Heart left ventricle (tissue), 16 donors: ENCODE measurements around the gene MGST3. TPM values are rescaled to one million over a fixed set of nuclear protein-coding genes. Genes with fewer than 3 reads are reported as not detected.

Source experiments
- ATAC-seq, 4 donors: fragments of 200-7000 bp; cut with Tn5 transposase; one replicate each; pipeline ENCODE4 v1.9.1; 2020 to 2022; ENCODE audit warnings: moderate library complexity in 4 of 4, mild to moderate bottlenecking in 3 of 4, moderate number of reproducible peaks in 1 of 4
- DNase-seq, 5 donors: peaks; one replicate each; pipeline ENCODE4 v3.0.0-alpha.2; 2020
- H3K27ac ChIP-seq, 12 donors: fragments of 200-600 bp; sonication (generic) in 4 of 12; one replicate each; pipeline versions ENCODE4 v1.5.0 to v1.8.0; 2016 to 2022; ENCODE audit warnings: mild to moderate bottlenecking in 2 of 12
- H3K27me3 ChIP-seq, 9 donors: fragments of 200-600 bp; sonication (generic) in 2 of 9; one replicate each; pipeline versions ENCODE4 v1.5.1 to v1.8.0; 2016 to 2022; ENCODE audit warnings: mild to moderate bottlenecking in 3 of 9
- H3K36me3 ChIP-seq, 9 donors: fragments of 200-600 bp; sonication (generic) in 2 of 9; one replicate each; pipeline versions ENCODE4 v1.5.0 to v1.8.0; 2018 to 2022; ENCODE audit warnings: mild to moderate bottlenecking in 2 of 9
- H3K4me1 ChIP-seq, 12 donors: fragments of 200-600 bp; sonication (generic) in 4 of 12; one replicate each; pipeline versions ENCODE4 v1.5.0 to v1.8.0; 2016 to 2022; ENCODE audit warnings: mild to moderate bottlenecking in 3 of 12
- H3K4me3 ChIP-seq, 12 donors: fragments of 200-600 bp; sonication (generic) in 4 of 12; one replicate each; pipeline versions ENCODE4 v1.5.0 to v1.8.0; 2017 to 2022; ENCODE audit warnings: mild to moderate bottlenecking in 9 of 12, moderate library complexity in 4 of 12
- H3K9me3 ChIP-seq, 12 donors: fragments of 200-600 bp; sonication (generic) in 4 of 12; one replicate each; pipeline versions ENCODE4 v1.5.0 to v1.8.0; 2016 to 2022; ENCODE audit warnings: mild to moderate bottlenecking in 1 of 12
- CTCF ChIP-seq, 12 donors: fragments of 200-600 bp; sonication (generic) in 4 of 12; IDR thresholded peaks; one replicate each; pipeline versions ENCODE4 v1.5.0 to v1.8.0; 2018 to 2022; ENCODE audit warnings: antibody characterized with exemption in 12 of 12, mild to moderate bottlenecking in 5 of 12
- POLR2A ChIP-seq, 2 donors: fragments of 450-650 bp; IDR thresholded peaks; one replicate each; pipeline ENCODE4 v1.6.1; 2017; ENCODE audit warnings: antibody characterized with exemption in 2 of 2, mild to moderate bottlenecking in 2 of 2, moderate library complexity in 2 of 2
- WGBS, 4 donors: extraction: QIAGEN DNeasy Blood & Tissue Kit in 2 of 4; methylation state at CpG; one replicate each; pipeline versions ENCODE4 v1.1.5 to v1.1.7; 2013 to 2018; 5-methylcytosine and 5-hydroxymethylcytosine counted together
- intact Hi-C, 10 donors: fragments of 100-400 bp; cut with DNase I; formaldehyde crosslinking; loops; one replicate each; pipeline versions ENCODE4 v1.11.1 to v1.14.2; 2022
- polyA plus RNA-seq, 2 donors: library from polyadenylated mRNA; stranded (reverse); fragments of 200-250 nt; gene quantifications; one replicate each; pipeline ENCODE4 v1.2.3, GENCODE V29; 2013
- total RNA-seq, 9 donors: library from RNA; depleted of rRNA in 2 of 9; stranded (reverse); fragments of >200 nt in 2 of 9; fragmentation: NEBNext Ultra II Directional in 3 of 9; extraction: Animal tissue kit (Norgen Biotek cat#: 25700) in 3 of 9; gene quantifications; one replicate each; pipeline versions ENCODE4 v1.1.0 to v1.2.4, GENCODE V29; 2016 to 2023
- donor health status: ischemic (EF 13 %, LVEDD 7.1; RV severe dilation, severe dysfunction).
- donor health status: healthy with polysubstance abuse.
- donor health status: DM: no; HTN: yes; CAD: no.
- donor health status: DM: no; HTN: no; CAD: no.
- donor health status: ischemic (EF 25% LVEDD 6.9; RV normal size, moderate dysfunction).
- donor health status: ischemic (EF 25% LVEDD 5.7; RV mildly dilated, moderate dysfunction).
- donor health status: healthy.
- donor health status: DM: yes; HTN: yes; CAD: no.
- donor health status: ischemic (EF 35%, LVEDD 5.7; RV mildly dilated, moderate dysfunction).
- donor health status: nonischemic (EF 11% LVEDD 7.7; RV severe dilation, severe dysfunction).
- donor health status: DM: yes; HTN: yes; CAD: no.
- donor health status: PGD.
- donor health status: ischemic (EF 29% LVEDD 5.4; RV normal size, mild dysfunction).
- donor health status: nonischemic (EF 23%, LVEDD 6.1; RV moderate dilation, normal function).

MGST3 gene
- total and polyA plus RNA-seq, 11 donors: 399 to 1,314 (median 747) TPM

GRCh38 chr1:165592945-165593823 lies 37.9 kb upstream of the MGST3 start:
- peak; percentile 28 to 61 (median 50) for ATAC-seq
- TF ChIP-seq POLR2A (IDR thresholded peaks at IDR 0.05) (no peak), CTCF (IDR thresholded peaks at IDR 0.05) (peak; percentile 88 to 99 (median 95))
- H3K4me1 ChIP-seq: peaks cover 0 to 10% (median 5%) of the 10 kb centered on the region in 12 donors
- no peaks in the 10 kb centered on the region for H3K9me3 ChIP-seq
- H3K27me3 ChIP-seq: peaks cover 0 to 57% (median 0%) of the 10 kb centered on the region in 9 donors
- WGBS, 4 donors: 0 to 4% (median 2%) methylated on average over 9 to 10 of the region's 10 CpGs
- no peak overlapping the region for H3K4me3 ChIP-seq
- no peak overlapping the region for H3K27ac ChIP-seq
- intact Hi-C loops: loop anchor here (1.0 to 10.0 kb wide), 7 partner anchors 184 to 448 kb away; no protein-coding TSS in a partner anchor
- no peaks in the 10 kb centered on the region for H3K36me3 ChIP-seq
- DNase-seq: peak in 4 of 5 donors; percentile 38 to 67 (median 50)

GRCh38 chr1:165595246-165595938 lies 35.6 kb upstream of the MGST3 start:
- Histone ChIP-seq H3K27me3 (peaks cover 0 to 52% (median 0%) of the 10 kb centered on the region in 9 donors), H3K36me3 (no peaks in the 10 kb centered on the region), H3K4me1 (peaks cover 0 to 16% (median 6%) of the 10 kb centered on the region in 12 donors), H3K27ac (no peak overlapping the region), H3K4me3 (no peak overlapping the region), H3K9me3 (no peaks in the 10 kb centered on the region)
- intact Hi-C loops: loop anchor here in 7 of 10 donors (2.0 to 10.0 kb wide), 3 partner anchors 102 to 451 kb away; partner anchors contain the start of gene ALDH9A1 (in 2 of the 7)
- no peak for DNase-seq
- 59 to 80% (median 70%) methylated on average over 1 of the region's 1 CpG for WGBS, 4 donors
- no peak for ATAC-seq
- TF ChIP-seq CTCF (IDR thresholded peaks at IDR 0.05) (no peak), POLR2A (IDR thresholded peaks at IDR 0.05) (no peak)

- peaks cover 0 to 26% (median 7%) of the 10 kb centered on the region in 12 donors for H3K4me1 ChIP-seq
- WGBS, 4 donors: 0 to 1% (median 0%) methylated on average over 28 to 38 of the region's 38 CpGs
- DNase-seq: peak; percentile 97 to 99 (median 98)
- peaks cover 0 to 38% (median 0%) of the 10 kb centered on the region in 9 donors for H3K27me3 ChIP-seq
- H3K4me3 ChIP-seq: peak overlapping the region; percentile 12 to 71 (median 60)
- ATAC-seq: peak; percentile 99 to 100 (median 99)
- no peaks in the 10 kb centered on the region for H3K36me3 ChIP-seq
- TF ChIP-seq CTCF (IDR thresholded peaks at IDR 0.05) (no peak), POLR2A (IDR thresholded peaks at IDR 0.05) (peak in 1 of 2 donors; percentile 15)
- H3K9me3 ChIP-seq: no peaks in the 10 kb centered on the region
- H3K27ac ChIP-seq: peak overlapping the region in 11 of 12 donors; percentile 17 to 75 (median 45)
- intact Hi-C loops: loop anchor here in 6 of 10 donors (2.0 to 10.0 kb wide), 3 partner anchors 99 to 453 kb away; partner anchors contain the start of gene ALDH9A1 (in 2 of the 6)
These were observed 33.0 kb upstream of the MGST3 start for GRCh38 chr1:165597883-165598675.
